Mesenchymal stem cell (in vitro differentiated cells and primary cell): Measurements from ENCODE around the gene RFNG.
A peak's percentile ranks its signal among the peaks of the same experiment; 100 is the strongest.

Source experiments
- DNase-seq: peaks from one replicate; pipeline ENCODE4 v3.0.0-alpha.2; 2013
- H2AFZ ChIP-seq: one replicate; pipeline ENCODE4 v1.6.1; 2013; ENCODE audit warnings: low read depth, mild to moderate bottlenecking, control low read depth, inconsistent platforms, low read length, moderate library complexity
- H2AK5ac ChIP-seq: 2 replicates; pipeline ENCODE4 v1.6.1; 2013; ENCODE audit warnings: low read length, moderate library complexity, mild to moderate bottlenecking, inconsistent platforms; ENCODE audit not compliant: severe bottlenecking
- H2BK120ac ChIP-seq: one replicate; pipeline ENCODE4 v1.6.1; 2013; ENCODE audit warnings: low read depth, mild to moderate bottlenecking, inconsistent platforms, low read length, moderate library complexity
- H2BK12ac ChIP-seq, 2 experiments: one replicate each; pipeline ENCODE4 v1.6.1; 2013; ENCODE audit warnings: inconsistent platforms in 2 of 2, low read length in 2 of 2, mild to moderate bottlenecking in 2 of 2, moderate library complexity in 2 of 2, control low read depth in 1 of 2
- H2BK15ac ChIP-seq: one replicate; pipeline ENCODE4 v1.6.1; 2013; ENCODE audit warnings: mild to moderate bottlenecking, low read depth, inconsistent platforms; ENCODE audit not compliant: poor library complexity, severe bottlenecking
- H2BK5ac ChIP-seq: 2 replicates; pipeline ENCODE4 v1.6.1; 2013; ENCODE audit warnings: low read depth, mild to moderate bottlenecking, low read length, control low read depth, inconsistent platforms; ENCODE audit not compliant: poor library complexity, severe bottlenecking
- H3K14ac ChIP-seq, 2 experiments: one replicate each; pipeline ENCODE4 v1.6.1; 2013; ENCODE audit warnings: inconsistent platforms in 2 of 2, low read length in 2 of 2, control low read depth in 1 of 2, mild to moderate bottlenecking in 1 of 2, moderate library complexity in 1 of 2
- H3K18ac ChIP-seq, 2 experiments: one replicate each; pipeline ENCODE4 v1.6.1; 2013; ENCODE audit warnings: inconsistent platforms in 2 of 2, low read length in 2 of 2, control low read depth in 1 of 2, low read depth in 1 of 2, mild to moderate bottlenecking in 1 of 2
- H3K23ac ChIP-seq, 2 experiments: one replicate each; pipeline ENCODE4 v1.6.1; 2013; ENCODE audit warnings: inconsistent platforms in 2 of 2, low read length in 2 of 2, mild to moderate bottlenecking in 2 of 2, moderate library complexity in 2 of 2, control low read depth in 1 of 2
- H3K27ac ChIP-seq: 2 replicates; pipeline ENCODE4 v1.5.1; 2013; ENCODE audit warnings: mild to moderate bottlenecking, moderate library complexity, low read length, control low read depth, inconsistent platforms; ENCODE audit not compliant: poor library complexity, severe bottlenecking
- H3K27me3 ChIP-seq, 2 experiments: 2 replicates each; pipeline versions ENCODE4 v1.6.1 to v1.7.0; 2013; ENCODE audit warnings: low read length in 2 of 2, mild to moderate bottlenecking in 2 of 2, moderate library complexity in 2 of 2, control low read depth in 1 of 2, inconsistent platforms in 1 of 2; ENCODE audit not compliant: control insufficient read depth in 1 of 2, insufficient read depth in 1 of 2
- H3K36me3 ChIP-seq, 2 experiments: 2 replicates each; pipeline versions ENCODE4 v1.6.1 to v1.7.0; 2013; ENCODE audit warnings: low read length in 2 of 2, control low read depth in 1 of 2, inconsistent platforms in 1 of 2, low read depth in 1 of 2, mild to moderate bottlenecking in 1 of 2; ENCODE audit not compliant: insufficient read depth in 2 of 2, control insufficient read depth in 1 of 2
- H3K4ac ChIP-seq, 2 experiments: one replicate each; pipeline ENCODE4 v1.6.1; 2013; ENCODE audit warnings: inconsistent platforms in 2 of 2, low read length in 2 of 2, mild to moderate bottlenecking in 2 of 2, moderate library complexity in 2 of 2, control low read depth in 1 of 2, low read depth in 1 of 2
- H3K4me1 ChIP-seq: 2 replicates; pipeline ENCODE4 v1.6.1; 2013; ENCODE audit warnings: low read depth, low read length, control low read depth; ENCODE audit not compliant: control insufficient read depth, insufficient read depth
- H3K4me2 ChIP-seq: 2 replicates; pipeline ENCODE4 v1.6.1; 2013; ENCODE audit warnings: low read length, mild to moderate bottlenecking, inconsistent platforms; ENCODE audit not compliant: poor library complexity, severe bottlenecking
- H3K4me3 ChIP-seq, 2 experiments: 2 replicates each; pipeline versions ENCODE4 v1.5.1 to v1.7.0; 2013; ENCODE audit warnings: low read length in 2 of 2, mild to moderate bottlenecking in 2 of 2, control low read depth in 1 of 2, low read depth in 1 of 2; ENCODE audit not compliant: insufficient read depth in 1 of 2
- H3K79me1 ChIP-seq: replicated peaks from 2 replicates; pipeline ENCODE4 v1.6.1; 2013; ENCODE audit warnings: mild to moderate bottlenecking, control low read depth, low read length, inconsistent platforms; ENCODE audit not compliant: poor library complexity, severe bottlenecking
- H3K9ac ChIP-seq: 2 replicates; pipeline ENCODE4 v1.7.0; 2013; ENCODE audit warnings: mild to moderate bottlenecking, low read length, moderate library complexity
- H3K9me3 ChIP-seq: 2 replicates; pipeline ENCODE4 v1.7.0; 2013; ENCODE audit warnings: mild to moderate bottlenecking, low read length; ENCODE audit not compliant: control insufficient read depth
- H4K8ac ChIP-seq: one replicate; pipeline ENCODE4 v1.6.1; 2013; ENCODE audit warnings: inconsistent platforms, mild to moderate bottlenecking, low read length, moderate library complexity
- H4K91ac ChIP-seq: one replicate; pipeline ENCODE4 v1.6.1; 2013; ENCODE audit warnings: mild to moderate bottlenecking, low read length, inconsistent platforms
- WGBS: methylation state at CpG from one replicate; pipeline ENCODE4 v1.1.7; 2013; ENCODE audit warnings: mixed read lengths; 5-methylcytosine and 5-hydroxymethylcytosine counted together

The RFNG gene

GRCh38 chr17:82081546-82081945, 29.9 kb upstream of the RFNG start:
- Histone ChIP-seq H2BK120ac (no peak overlapping the region), H2AFZ (no peak overlapping the region), H2BK12ac (no peak overlapping the region), H2BK5ac (no peak overlapping the region), H3K9me3 (no peaks in the 10 kb centered on the region), H2BK15ac (no peak overlapping the region), H3K23ac (no peak overlapping the region), H3K4ac (no peak overlapping the region), H4K8ac (no peak overlapping the region), H3K9ac (no peak overlapping the region), H3K79me1 (peaks cover 40% of the 10 kb centered on the region), H3K14ac (no peak overlapping the region), H3K36me3 (peaks cover 81 to 99% of the 10 kb centered on the region in 2 experiments), H3K27ac (no peak overlapping the region), H3K27me3 (no peaks in the 10 kb centered on the region), H4K91ac (no peak overlapping the region), H2AK5ac (no peak overlapping the region), H3K18ac (no peak overlapping the region), H3K4me3 (no peak overlapping the region), H3K4me2 (no peak overlapping the region), H3K4me1 (peaks cover 3% of the 10 kb centered on the region)
- DNase-seq: no peak
- WGBS: 97% methylated on average over 19 of the region's 20 CpGs

GRCh38 chr17:82080789-82081464, 29.3 kb upstream of the RFNG start:
- Histone ChIP-seq H3K9ac (no peak overlapping the region), H3K27ac (no peak overlapping the region), H3K36me3 (peaks cover 75 to 94% of the 10 kb centered on the region in 2 experiments), H3K18ac (no peak overlapping the region), H4K8ac (no peak overlapping the region), H2AK5ac (no peak overlapping the region), H3K14ac (no peak overlapping the region), H3K4ac (no peak overlapping the region), H3K9me3 (no peaks in the 10 kb centered on the region), H2BK15ac (no peak overlapping the region), H3K27me3 (no peaks in the 10 kb centered on the region), H2AFZ (no peak overlapping the region), H3K4me3 (no peak overlapping the region), H2BK12ac (no peak overlapping the region), H2BK120ac (no peak overlapping the region), H4K91ac (no peak overlapping the region), H3K4me1 (peaks cover 3% of the 10 kb centered on the region), H3K79me1 (peaks cover 36% of the 10 kb centered on the region), H3K4me2 (no peak overlapping the region), H3K23ac (no peak overlapping the region), H2BK5ac (no peak overlapping the region)
- 97% methylated on average over 43 of the region's 44 CpGs for WGBS
- no peak for DNase-seq

GRCh38 chr17:82080048-82080788, 28.6 kb upstream of the RFNG start:
- H3K4me1 ChIP-seq: peaks cover 3% of the 10 kb centered on the region
- peaks cover 69 to 87% of the 10 kb centered on the region in 2 experiments for H3K36me3 ChIP-seq
- H2AFZ ChIP-seq: no peak overlapping the region
- no peak overlapping the region for H3K27ac ChIP-seq
- DNase-seq: no peak
- 96% methylated on average over 36 of the region's 36 CpGs for WGBS
- no peak overlapping the region for H2BK12ac ChIP-seq
- H2BK120ac ChIP-seq: no peak overlapping the region
- peaks cover 30% of the 10 kb centered on the region for H3K79me1 ChIP-seq
- H3K27me3 ChIP-seq: no peaks in the 10 kb centered on the region
- no peak overlapping the region for H4K91ac ChIP-seq
- no peak overlapping the region for H3K9ac ChIP-seq
- no peak overlapping the region for H2BK5ac ChIP-seq
- no peak overlapping the region for H3K4me2 ChIP-seq
- H3K23ac ChIP-seq: no peak overlapping the region
- no peak overlapping the region for H3K4ac ChIP-seq
- H3K9me3 ChIP-seq: no peaks in the 10 kb centered on the region
- no peak overlapping the region for H2BK15ac ChIP-seq
- no peak overlapping the region for H3K4me3 ChIP-seq
- H3K18ac ChIP-seq: no peak overlapping the region
- H4K8ac ChIP-seq: no peak overlapping the region
- no peak overlapping the region for H3K14ac ChIP-seq
- H2AK5ac ChIP-seq: no peak overlapping the region

- H3K4me2 ChIP-seq: no peak overlapping the region
- no peak overlapping the region for H3K4ac ChIP-seq
- H3K18ac ChIP-seq: no peak overlapping the region
- H2BK120ac ChIP-seq: no peak overlapping the region
- no peak overlapping the region for H3K9ac ChIP-seq
- H3K23ac ChIP-seq: no peak overlapping the region
- no peak overlapping the region for H3K27ac ChIP-seq
- H3K79me1 ChIP-seq: peaks cover 29% of the 10 kb centered on the region
- no peak overlapping the region for H3K4me3 ChIP-seq
- H4K8ac ChIP-seq: peak overlapping the region; percentile 7
- H2AK5ac ChIP-seq: no peak overlapping the region
- H2BK12ac ChIP-seq: no peak overlapping the region
- no peak overlapping the region for H3K14ac ChIP-seq
- DNase-seq: no peak
- 99% methylated on average over 46 of the region's 47 CpGs for WGBS
- no peak overlapping the region for H2BK15ac ChIP-seq
- no peak overlapping the region for H2AFZ ChIP-seq
- H2BK5ac ChIP-seq: no peak overlapping the region
- no peaks in the 10 kb centered on the region for H3K27me3 ChIP-seq
- H3K9me3 ChIP-seq: no peaks in the 10 kb centered on the region
- peak overlapping the region; percentile 25 for H4K91ac ChIP-seq
- H3K4me1 ChIP-seq: peaks cover 3% of the 10 kb centered on the region
- H3K36me3 ChIP-seq: peaks cover 58 to 77% of the 10 kb centered on the region in 2 experiments
These were observed 27.5 kb upstream of the RFNG start for GRCh38 chr17:82079001-82079677.
